H1 (cell line): ENCODE measurements around the gene ABHD14A. TPM values are rescaled to one million over a fixed set of nuclear protein-coding genes. Genes with fewer than 3 reads are reported as not detected.

Experiments
- CTCF ChIA-PET: fragments of 300-600 bp; sonication (Branson Sonifier 250); formaldehyde crosslinking; loops from one replicate; lab custom pipeline; 2021; ENCODE audit not compliant: partially characterized antibody; lab: Charles Lee
- POLR2A ChIA-PET: fragments of 300-600 bp; sonication (Branson Sonifier 250); formaldehyde crosslinking; loops from one replicate; lab custom pipeline; 2021; ENCODE audit warnings: inconsistent platforms; ENCODE audit not compliant: partially characterized antibody; lab: Charles Lee
- DNase-seq, 2 experiments: peaks; one replicate each; pipeline versions ENCODE4 v3.0.0 to v3.0.0-alpha.2; 2010 to 2022; ENCODE audit warnings: low spot score in 2 of 2, low read depth in 1 of 2, mixed read lengths in 1 of 2
- FAIRE-seq: peaks from 2 replicates; lab custom pipeline; 2011; peaks lifted over from hg19 to GRCh38; lab: Jason Lieb, UNC
- H2AFZ ChIP-seq: 2 replicates; pipeline ENCODE4 v1.8.1; 2012; ENCODE audit warnings: low read length, inconsistent platforms
- H2AK5ac ChIP-seq: 2 replicates; pipeline ENCODE4 v1.6.1; 2013; ENCODE audit warnings: low read depth, low read length
- H2BK120ac ChIP-seq: replicated peaks from 2 replicates; pipeline ENCODE3; 2013; ENCODE audit warnings: low read depth, low read length, inconsistent platforms
- H2BK12ac ChIP-seq: 2 replicates; pipeline ENCODE4 v1.6.1; 2013; ENCODE audit warnings: low read depth, low read length
- H2BK15ac ChIP-seq: 2 replicates; pipeline ENCODE4 v1.6.1; 2013; ENCODE audit warnings: low read length
- H2BK20ac ChIP-seq: 2 replicates; pipeline ENCODE4 v1.6.1; 2013; ENCODE audit warnings: low read length
- H2BK5ac ChIP-seq: 2 replicates; pipeline ENCODE4 v1.6.1; 2013; ENCODE audit warnings: low read depth, low read length
- H3K14ac ChIP-seq: 2 replicates; pipeline ENCODE4 v1.6.1; 2013; ENCODE audit warnings: inconsistent platforms; ENCODE audit not compliant: insufficient read length
- H3K18ac ChIP-seq: 2 replicates; pipeline ENCODE4 v1.6.1; 2013; ENCODE audit warnings: low read length; ENCODE audit errors: extremely low read depth
- H3K23ac ChIP-seq: 2 replicates; pipeline ENCODE4 v1.6.1; 2013; ENCODE audit warnings: inconsistent platforms; ENCODE audit not compliant: insufficient read length
- H3K23me2 ChIP-seq: 2 replicates; pipeline ENCODE4 v1.6.1; 2013; ENCODE audit warnings: low read depth, low read length
- H3K27ac ChIP-seq: 2 replicates; pipeline ENCODE4 v1.6.1; 2011; ENCODE audit warnings: low read depth, low read length, inconsistent platforms
- H3K27me3 ChIP-seq, 4 experiments: replicated peaks in 1 of 4; 1 replicate in 1 of 4; 2 replicates in 3 of 4; pipeline versions ENCODE4 v1.6.1 to v1.8.1; 2011 to 2013; ENCODE audit warnings: low read length in 3 of 4, mild to moderate bottlenecking in 3 of 4, inconsistent platforms in 2 of 4, mixed read lengths in 2 of 4, moderate library complexity in 1 of 4; ENCODE audit not compliant: control insufficient read depth in 3 of 4, insufficient read depth in 3 of 4; ENCODE audit errors: extremely low read depth in 1 of 4
- H3K36me3 ChIP-seq, 4 experiments: 2 replicates each; pipeline versions ENCODE4 v1.6.1 to v1.8.1; 2011 to 2013; ENCODE audit warnings: mild to moderate bottlenecking in 4 of 4, low read length in 3 of 4, moderate library complexity in 2 of 4, control low read depth in 1 of 4, inconsistent platforms in 1 of 4; ENCODE audit not compliant: insufficient read depth in 4 of 4, control insufficient read depth in 2 of 4
- H3K4ac ChIP-seq: replicated peaks from 2 replicates; pipeline ENCODE3; 2013; ENCODE audit warnings: low read length, low read depth, mixed read lengths, inconsistent platforms; ENCODE audit not compliant: insufficient read length
- H3K4me1 ChIP-seq, 4 experiments: replicated peaks in 1 of 4; 1 replicate in 1 of 4; 2 replicates in 3 of 4; pipeline versions ENCODE4 v1.6.1 to v1.8.1; 2011 to 2013; ENCODE audit warnings: low read length in 3 of 4, inconsistent platforms in 2 of 4, mixed read lengths in 1 of 4; ENCODE audit not compliant: insufficient read depth in 4 of 4, control insufficient read depth in 3 of 4
- H3K4me2 ChIP-seq, 2 experiments: 2 replicates each; pipeline versions ENCODE4 v1.6.1 to v1.8.1; 2011 to 2013; ENCODE audit warnings: low read depth in 2 of 2, low read length in 2 of 2, control low read depth in 1 of 2, inconsistent platforms in 1 of 2, mild to moderate bottlenecking in 1 of 2; ENCODE audit not compliant: insufficient read depth in 1 of 2
- H3K4me3 ChIP-seq, 4 experiments: fragments of 200-600, 300-600 bp in 1 of 4; sonication (generic), shearing (Covaris generic), sonication (Bioruptor Twin) in 1 of 4; 2 replicates each; pipeline versions ENCODE4 v1.5.1 to v1.8.1; 2011 to 2016; ENCODE audit warnings: low read length in 4 of 4, low read depth in 3 of 4, control low read depth in 2 of 4, inconsistent platforms in 2 of 4, mild to moderate bottlenecking in 2 of 4, mixed read lengths in 1 of 4, moderate library complexity in 1 of 4; ENCODE audit not compliant: insufficient read depth in 2 of 4; ENCODE audit errors: extremely low read depth in 1 of 4
- H3K56ac ChIP-seq: replicated peaks from 2 replicates; pipeline ENCODE3; 2013; ENCODE audit warnings: low read depth, mild to moderate bottlenecking, mixed read lengths, low read length, inconsistent platforms; ENCODE audit not compliant: insufficient read length
- H3K79me1 ChIP-seq: 2 replicates; pipeline ENCODE4 v1.6.1; 2013; ENCODE audit warnings: low read depth, low read length, control low read depth
- H3K79me2 ChIP-seq, 2 experiments: 2 replicates each; pipeline versions ENCODE4 v1.6.1 to v1.8.1; 2012 to 2013; ENCODE audit warnings: low read length in 2 of 2, mild to moderate bottlenecking in 2 of 2, inconsistent platforms in 1 of 2; ENCODE audit not compliant: insufficient read depth in 2 of 2, control insufficient read depth in 1 of 2
- H3K9ac ChIP-seq, 4 experiments: replicated peaks in 1 of 4; 1 replicate in 1 of 4; 2 replicates in 3 of 4; pipeline versions ENCODE4 v1.6.1 to v1.8.1; 2011 to 2013; ENCODE audit warnings: low read depth in 3 of 4, low read length in 3 of 4, control low read depth in 2 of 4, mild to moderate bottlenecking in 2 of 4, moderate library complexity in 2 of 4, inconsistent platforms in 1 of 4; ENCODE audit errors: extremely low read depth in 1 of 4
- H3K9me3 ChIP-seq, 2 experiments: 2 replicates each; pipeline versions ENCODE4 v1.6.1 to v1.8.1; 2012 to 2013; ENCODE audit warnings: mild to moderate bottlenecking in 2 of 2, moderate library complexity in 2 of 2, control low read depth in 1 of 2, inconsistent platforms in 1 of 2, low read depth in 1 of 2, low read length in 1 of 2, mixed read lengths in 1 of 2; ENCODE audit not compliant: insufficient read depth in 2 of 2
- H4K20me1 ChIP-seq, 2 experiments: replicated peaks in 1 of 2; 2 replicates each; pipeline versions ENCODE3 to v1.8.1; 2011 to 2013; ENCODE audit warnings: inconsistent platforms in 2 of 2, low read length in 2 of 2, mild to moderate bottlenecking in 1 of 2; ENCODE audit not compliant: insufficient read depth in 2 of 2, control insufficient read depth in 1 of 2
- H4K5ac ChIP-seq: 2 replicates; pipeline ENCODE4 v1.6.1; 2013; ENCODE audit warnings: low read length, low read depth, mixed read lengths, inconsistent platforms; ENCODE audit not compliant: insufficient read length
- H4K8ac ChIP-seq: 2 replicates; pipeline ENCODE4 v1.8.0; 2013; ENCODE audit warnings: mild to moderate bottlenecking, moderate library complexity, low read length, inconsistent platforms; ENCODE audit not compliant: insufficient read depth; ENCODE audit errors: extremely low read depth
- H4K91ac ChIP-seq: replicated peaks from 2 replicates; pipeline ENCODE3; 2013; ENCODE audit warnings: low read length, mixed read lengths, inconsistent platforms; ENCODE audit not compliant: insufficient read length
- BCL11A ChIP-seq, 2 experiments: IDR thresholded peaks; one replicate each; pipeline ENCODE4 v1.6.1; 2011; ENCODE audit warnings: low read depth in 2 of 2, low read length in 2 of 2, mild to moderate bottlenecking in 2 of 2
- CBX5 ChIP-seq: fragments of 300-800, 300-1000 bp; sonication (generic); IDR thresholded peaks from 2 replicates; pipeline ENCODE4 v1.7.1; 2016; ENCODE audit warnings: antibody characterized with exemption, low read length, low read depth
- CBX8 ChIP-seq: fragments of 300-800, 300-1000 bp; sonication (generic); IDR thresholded peaks from 2 replicates; pipeline ENCODE4 v1.7.1; 2016; ENCODE audit warnings: low read depth, low read length, borderline replicate concordance
- FOSL1 ChIP-seq: IDR thresholded peaks from 2 replicates; pipeline ENCODE4 v1.6.1; 2011; ENCODE audit warnings: mild to moderate bottlenecking, low read depth, low read length, moderate library complexity; ENCODE audit not compliant: insufficient read depth
- JUN ChIP-seq: IDR thresholded peaks from 2 replicates; pipeline ENCODE4 v1.6.1; 2011; ENCODE audit warnings: low read depth, mild to moderate bottlenecking, improper control_type of control experiment, low read length
- KDM1A ChIP-seq: fragments of 200-600, 300-600 bp; sonication (generic); IDR thresholded peaks from 2 replicates; pipeline ENCODE4 v1.7.1; 2016; ENCODE audit warnings: mild to moderate bottlenecking, low read length, borderline replicate concordance
- NRF1 ChIP-seq: IDR thresholded peaks from 2 replicates; pipeline ENCODE4 v1.6.1; 2011; ENCODE audit warnings: mild to moderate bottlenecking, low read depth, low read length, improper control_type of control experiment
- PHF8 ChIP-seq: fragments of 200-600 bp; sonication (generic); conservative IDR thresholded peaks from 2 replicates; pipeline ENCODE4 v1.7.1; 2012; ENCODE audit warnings: low read depth, mild to moderate bottlenecking, inconsistent platforms, low read length, moderate library complexity
- SP2 ChIP-seq: IDR thresholded peaks from 2 replicates; pipeline ENCODE4 v1.6.1; 2012; ENCODE audit warnings: mild to moderate bottlenecking, low read length, inconsistent platforms
- TCF12 ChIP-seq: IDR thresholded peaks from 2 replicates; pipeline ENCODE4 v1.6.1; 2011; ENCODE audit warnings: low read depth, mild to moderate bottlenecking, low read length
- TEAD4 ChIP-seq: IDR thresholded peaks from 2 replicates; pipeline ENCODE4 v1.6.1; 2012; ENCODE audit warnings: low read depth, low read length, inconsistent platforms, mixed read lengths
- WGBS, 2 experiments: shearing (Covaris generic) in 1 of 2; methylation state at CpG; one replicate each; pipeline versions ENCODE4 v1.1.6 to v1.1.7; 2013 to 2015; ENCODE audit warnings: low lambda C conversion rate in 2 of 2, mixed read lengths in 2 of 2, inconsistent platforms in 1 of 2, low coverage in 1 of 2, missing lambda C conversion rate in 1 of 2; ENCODE audit not compliant: insufficient replicate concordance in 2 of 2, insufficient coverage in 1 of 2, insufficient read length in 1 of 2; ENCODE audit errors: extremely low coverage in 1 of 2, missing lambda C conversion rate in 1 of 2; 5-methylcytosine and 5-hydroxymethylcytosine counted together
- polyA plus RNA-seq, 7 experiments: library from polyadenylated mRNA; depleted of rRNA in 3 of 7; stranded (reverse) in 5 of 7; unstranded in 2 of 7; fragments of >200 nt in 5 of 7; fragments of 200-250 nt in 2 of 7; gene quantifications; 1 replicate in 5 of 7; 2 replicates in 1 of 7; 4 replicates in 1 of 7; pipeline versions ENCODE4 v1.2.1 to v1.2.3, GENCODE V29; 2011 to 2013; ENCODE audit warnings: missing spikeins in 2 of 7, mixed read lengths in 2 of 7
- total RNA-seq: library from RNA; stranded (reverse); fragmentation: NEBNext Ultra II Directional; extraction: Animal tissue kit (Norgen Biotek cat#: 25700); gene quantifications from 2 replicates; pipeline ENCODE4 v1.2.1, GENCODE V29; 2021

The ABHD14A gene
- total and polyA plus RNA-seq, 2 of the 8 experiments (the other 6 are each of a cell fraction or from before 2014, with no cell fraction given): 4.6 to 9.8 TPM

GRCh38 chr3:51995346-51996163, 20.7 kb downstream of the ABHD14A start, which contains the start of gene RPL29:
Gene RPL29, minus strand, starts transcription at chr3:51995895. Its CDS starts 434 bp downstream, at chr3:51995461.
- H4K8ac ChIP-seq: peak within 1 kb of the TSS; percentile 100
- no peak within 1 kb of the TSS for H3K23ac ChIP-seq
- no peak within 1 kb of the TSS for H3K14ac ChIP-seq
- H4K20me1 ChIP-seq: peaks cover 3 to 6% of the 10 kb centered on the region in 2 experiments
- peak within 1 kb of the TSS; percentile 98 for H2BK5ac ChIP-seq
- peak within 1 kb of the TSS; percentile 92 for H3K56ac ChIP-seq
- H3K4me3 ChIP-seq: peak within 1 kb of the TSS; percentile 76 to 100 (median 88)
- peaks cover 17 to 39% (median 28%) of the 10 kb centered on the region in 4 experiments for H3K36me3 ChIP-seq
- H3K4me2 ChIP-seq: peak within 1 kb of the TSS; percentile 85 to 91
- ChIA-PET CTCF (interaction anchor here (0.6 to 6.2 kb wide), 14 partner anchors 9 to 1620 kb away, joined by 3 to 46 read pairs (median 4); partner anchors contain the start of genes ABHD14B, ACY1 and DUSP7), POLR2A (interaction anchor here (0.6 to 25.9 kb wide), 57 partner anchors 9 to 455 kb away, joined by 3 to 923 read pairs (median 4); partner anchors contain the start of genes ABHD14A, ABHD14B, ACY1 and DUSP7)
- H3K4me1 ChIP-seq: peaks cover 4 to 20% (median 8%) of the 10 kb centered on the region in 4 experiments; a peak in 5 of 7 replicates
- peak within 1 kb of the TSS; percentile 97 for H4K5ac ChIP-seq
- H3K9ac ChIP-seq: peak within 1 kb of the TSS; percentile 97 to 99 (median 98)
- no peaks in the 10 kb centered on the region for H3K9me3 ChIP-seq
- peaks cover 4% of the 10 kb centered on the region for H3K79me1 ChIP-seq
- H2AK5ac ChIP-seq: peak within 1 kb of the TSS; percentile 96
- H3K79me2 ChIP-seq: peaks cover 0 to 17% of the 10 kb centered on the region in 2 experiments; a peak in 3 of 4 replicates
- peak within 1 kb of the TSS; percentile 91 for H3K27ac ChIP-seq
- peak within 1 kb of the TSS; percentile 48 for H2BK120ac ChIP-seq
- H3K4ac ChIP-seq: peak within 1 kb of the TSS; percentile 98
- no peak within 1 kb of the TSS for H2AFZ ChIP-seq
- peak within 1 kb of the TSS; percentile 87 for H3K18ac ChIP-seq
- peak within 1 kb of the TSS; percentile 57; the same call in 1 of the 2 replicates for H2BK20ac ChIP-seq
- 1% methylated on average over 40 of the region's 40 CpGs; no CpG with 5 or more reads in 1 of the 2 experiments for WGBS, 2 experiments
- H4K91ac ChIP-seq: peak within 1 kb of the TSS; percentile 95
- no peak within 1 kb of the TSS for H2BK15ac ChIP-seq
- peak within 1 kb of the TSS; percentile 55; the same call in 1 of the 2 replicates for H2BK12ac ChIP-seq
- FAIRE-seq: peak; percentile 82
- peak; percentile 89 to 91 for DNase-seq
- no peaks in the 10 kb centered on the region for H3K27me3 ChIP-seq
- peaks cover 5% of the 10 kb centered on the region; the same call in 1 of the 2 replicates for H3K23me2 ChIP-seq
- TF ChIP-seq PHF8 (peak; percentile 95), TEAD4 (no peak), SP2 (no peak), KDM1A (no peak), CBX8 (no peak), CBX5 (no peak), NRF1 (no peak; the same call in 1 of the 2 replicates), FOSL1 (no peak), JUN (no peak), BCL11A (IDR thresholded peaks at IDR 0.05; ENCODE audit: low read depth in 2 of 2, low read length in 2 of 2) (no peak), TCF12 (no peak)
